Mesothelial cell of epicardium (in vitro differentiated cells): ENCODE measurements around the gene AFF2. TPM values are rescaled to one million over a fixed set of nuclear protein-coding genes. Genes with fewer than 3 reads are reported as not detected.

Experiments
- DNase-seq, 2 experiments: peaks; one replicate each; pipeline ENCODE4 v3.0.0; 2021; ENCODE audit warnings: low spot score in 2 of 2; ENCODE audit not compliant: unreplicated experiment in 2 of 2
- H3K27ac Mint-ChIP-seq: 2 replicates; pipeline ENCODE4 v1.8.0; 2021; ENCODE audit warnings: mixed read lengths
- H3K27me3 Mint-ChIP-seq: 2 replicates; pipeline ENCODE4 v1.8.0; 2021; ENCODE audit warnings: low read depth, mixed read lengths
- H3K36me3 Mint-ChIP-seq: 2 replicates; pipeline ENCODE4 v1.8.0; 2021; ENCODE audit warnings: mixed read lengths
- H3K4me1 Mint-ChIP-seq: 2 replicates; pipeline ENCODE4 v1.8.0; 2021; ENCODE audit warnings: mixed read lengths
- H3K4me3 Mint-ChIP-seq: 2 replicates; pipeline ENCODE4 v1.8.0; 2021; ENCODE audit warnings: mild to moderate bottlenecking, moderate library complexity, mixed read lengths
- H3K9me3 Mint-ChIP-seq: 2 replicates; pipeline ENCODE4 v1.8.0; 2021; ENCODE audit warnings: mixed read lengths
- CTCF ChIP-seq: fragments of 200-600 bp; sonication (generic); IDR thresholded peaks from one replicate; pipeline ENCODE4 v1.5.0; 2021; ENCODE audit warnings: antibody characterized with exemption; ENCODE audit not compliant: unreplicated experiment
- total RNA-seq: library from RNA; stranded (reverse); gene quantifications from 3 replicates; pipeline ENCODE4 v1.2.1, GENCODE V29; 2021

Gene AFF2
- total RNA-seq, 1 donor from 2014 or later: 5.8 TPM

- H3K4me3 Mint-ChIP-seq: no peak overlapping the region
- peaks cover 42% of the 10 kb centered on the region for H3K9me3 Mint-ChIP-seq
- DNase-seq: no peak
- H3K27ac Mint-ChIP-seq: no peak overlapping the region
- H3K27me3 Mint-ChIP-seq: no peaks in the 10 kb centered on the region
- TF ChIP-seq CTCF: no peak
- H3K36me3 Mint-ChIP-seq: no peaks in the 10 kb centered on the region
- H3K4me1 Mint-ChIP-seq: peaks cover 15% of the 10 kb centered on the region
These were observed 372.5 kb downstream of the AFF2 start for GRCh38 chrX:148872881-148873280.

DNA sequence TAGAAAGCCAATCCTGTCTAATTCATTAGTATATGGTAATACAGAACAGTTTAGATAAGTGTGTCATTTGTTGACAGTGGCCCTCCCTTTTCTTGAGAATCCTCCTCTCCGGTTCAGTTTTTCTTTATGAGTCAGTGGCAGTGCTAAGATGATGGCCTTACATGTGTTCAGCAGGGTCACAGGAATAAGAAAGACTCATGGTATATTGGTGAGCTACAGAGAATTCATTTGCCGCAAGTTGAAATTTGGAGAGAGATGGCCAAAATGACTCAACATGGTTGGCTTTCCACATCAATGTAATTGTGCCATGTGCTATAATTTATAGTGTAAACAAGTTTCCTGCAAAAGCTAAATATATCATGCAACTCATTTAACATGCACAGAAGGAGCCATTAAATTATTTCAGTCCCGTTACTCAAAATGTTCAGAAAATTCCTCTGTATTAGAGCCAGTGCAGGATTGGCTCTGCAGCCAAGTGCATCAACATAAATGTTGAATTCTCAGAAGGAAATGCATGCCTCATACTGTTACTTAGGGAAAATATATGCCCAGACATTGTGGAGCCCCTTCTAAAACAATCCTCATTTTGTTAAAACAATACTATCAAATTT is 374.3 kb downstream of the AFF2 start:
- no peak overlapping the region for H3K4me3 Mint-ChIP-seq
- H3K4me1 Mint-ChIP-seq: peaks cover 15% of the 10 kb centered on the region
- H3K9me3 Mint-ChIP-seq: peaks cover 42% of the 10 kb centered on the region
- H3K27ac Mint-ChIP-seq: no peak overlapping the region
- TF ChIP-seq CTCF: no peak
- no peak for DNase-seq
- no peaks in the 10 kb centered on the region for H3K36me3 Mint-ChIP-seq
- no peaks in the 10 kb centered on the region for H3K27me3 Mint-ChIP-seq

DNA sequence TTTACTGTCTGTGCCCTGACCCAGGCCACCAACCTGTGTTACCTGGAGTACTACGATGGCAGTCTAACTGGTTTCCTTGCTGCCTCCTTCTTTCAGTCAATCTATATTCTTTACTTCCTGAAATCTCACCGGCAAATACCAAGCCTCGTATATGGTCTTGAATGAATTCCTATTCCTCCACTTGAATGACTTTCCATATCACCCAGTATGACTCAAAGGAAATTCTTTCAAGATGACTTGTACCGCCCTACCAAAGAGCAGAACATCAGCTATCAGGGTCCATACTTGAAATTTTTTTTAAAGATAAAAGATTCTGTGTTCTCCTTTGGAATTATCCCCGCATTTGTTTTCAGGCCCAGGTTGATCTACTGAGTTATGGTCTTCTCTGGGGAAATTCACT is 378.0 kb downstream of the AFF2 start:
- Mint-ChIP-seq H3K27ac (no peak overlapping the region), H3K27me3 (no peaks in the 10 kb centered on the region), H3K9me3 (peaks cover 27% of the 10 kb centered on the region), H3K4me3 (no peak overlapping the region), H3K4me1 (no peaks in the 10 kb centered on the region), H3K36me3 (no peaks in the 10 kb centered on the region)
- no peak for TF ChIP-seq CTCF
- no peak for DNase-seq

DNA sequence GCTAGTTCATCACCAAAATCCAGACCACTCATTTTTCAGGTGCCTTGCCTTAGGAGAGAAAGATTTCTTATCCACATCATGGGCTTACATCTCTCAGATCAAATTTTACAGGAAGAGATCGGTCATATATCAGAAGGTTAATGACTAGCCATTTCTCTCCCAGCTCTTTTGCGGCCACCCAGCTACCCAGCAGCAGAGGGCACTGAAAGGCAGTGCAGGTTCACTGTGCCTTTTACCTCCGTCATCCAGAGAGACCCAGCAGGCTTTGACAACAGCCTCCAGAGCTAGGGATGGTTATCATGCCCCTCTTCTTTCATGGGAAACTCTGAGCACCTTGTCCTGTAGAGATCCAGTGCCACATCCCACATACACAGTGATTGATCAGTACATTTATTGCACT is 384.8 kb downstream of the AFF2 start:
- Mint-ChIP-seq H3K36me3 (no peaks in the 10 kb centered on the region), H3K4me1 (no peaks in the 10 kb centered on the region), H3K27ac (no peak overlapping the region), H3K4me3 (no peak overlapping the region), H3K9me3 (peaks cover 26% of the 10 kb centered on the region), H3K27me3 (no peaks in the 10 kb centered on the region)
- no peak for TF ChIP-seq CTCF
- no peak for DNase-seq

- no peak for DNase-seq
- no peak overlapping the region for H3K27ac Mint-ChIP-seq
- no peaks in the 10 kb centered on the region for H3K27me3 Mint-ChIP-seq
- peaks cover 30% of the 10 kb centered on the region for H3K9me3 Mint-ChIP-seq
- TF ChIP-seq CTCF: no peak
- H3K36me3 Mint-ChIP-seq: no peaks in the 10 kb centered on the region
- H3K4me3 Mint-ChIP-seq: no peak overlapping the region
- no peaks in the 10 kb centered on the region for H3K4me1 Mint-ChIP-seq
These were observed 393.0 kb downstream of the AFF2 start for GRCh38 chrX:148893395-148893794.

GRCh38 chrX:148902581-148902980 is 402.2 kb downstream of the AFF2 start:
- no peak overlapping the region for H3K4me3 Mint-ChIP-seq
- no peak for DNase-seq
- H3K9me3 Mint-ChIP-seq: peaks cover 26% of the 10 kb centered on the region
- TF ChIP-seq CTCF: no peak
- H3K27ac Mint-ChIP-seq: no peak overlapping the region
- H3K27me3 Mint-ChIP-seq: no peaks in the 10 kb centered on the region
- H3K36me3 Mint-ChIP-seq: no peaks in the 10 kb centered on the region
- H3K4me1 Mint-ChIP-seq: no peaks in the 10 kb centered on the region
